ENCODE measurements around the gene GRM4.

- TF ChIP-seq TAF1 (conservative IDR thresholded peaks at IDR 0.05): no peak
- TF ChIP-seq CTCF (IDR thresholded peaks at IDR 0.05; ENCODE audit: low read depth, low read length, missing input control): no peak
These were observed 33.8 kb downstream of the GRM4 start for GRCh38 chr6:34112126-34112525.
